DMS 273 (cell line): ENCODE results near the gene TNFRSF4.
"Not testable (repeated sequence)": the region's sequence is repeated elsewhere in the genome, so short reads cannot be mapped to it uniquely, and the experiment has no call there.

Experiments used
- DNase-seq: peaks from one replicate; lab custom pipeline; 2025; ENCODE audit not compliant: unreplicated experiment; lab: John Stamatoyannopoulos, UW

The TNFRSF4 gene

GRCh38 chr1:1204425-1204920, 9.5 kb downstream of the TNFRSF4 start:
- no peak for DNase-seq

DNA sequence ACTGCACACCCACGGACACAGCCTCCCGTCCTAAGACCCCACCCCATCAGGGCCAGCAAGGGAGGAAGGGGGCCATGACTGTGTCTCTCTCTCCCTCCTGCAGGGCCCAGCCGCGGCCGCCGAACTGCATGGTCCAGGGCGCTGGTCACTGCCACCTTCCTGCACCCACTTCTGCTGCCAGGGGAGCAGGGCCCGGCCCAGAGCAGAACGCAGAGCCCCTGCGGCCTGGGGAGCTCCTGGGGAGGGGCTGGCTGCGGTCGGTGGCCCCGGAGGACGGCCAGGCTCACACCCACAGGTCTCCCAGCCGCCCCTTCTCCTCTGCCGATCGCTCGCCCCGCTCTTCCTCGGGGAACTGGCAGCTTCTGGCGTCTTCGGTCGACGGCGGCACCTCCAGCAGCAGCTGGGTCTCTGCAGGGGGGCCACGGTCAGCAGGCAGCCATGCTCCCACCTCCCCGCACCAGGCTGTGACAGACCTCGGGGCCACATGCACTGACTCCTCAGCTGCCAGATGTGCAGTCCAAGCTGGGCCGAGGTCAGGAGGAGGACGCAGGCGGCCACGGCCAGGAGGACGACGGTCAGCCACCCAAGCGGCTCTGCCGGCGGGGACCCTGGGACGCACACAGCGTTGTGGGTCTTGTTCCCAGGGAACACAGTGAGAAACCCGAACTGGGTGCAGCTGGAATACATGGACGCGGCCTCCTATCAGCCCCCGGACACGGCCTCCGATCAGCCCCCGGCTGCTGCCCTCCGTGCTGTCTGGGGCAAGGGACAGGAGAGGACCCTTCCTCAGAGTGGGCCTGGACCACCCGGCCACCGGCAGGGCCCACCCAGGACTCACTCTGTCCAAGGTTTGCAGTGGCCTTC, 10.2 kb downstream of the TNFRSF4 start:
- peak; percentile 76 for DNase-seq

DNA sequence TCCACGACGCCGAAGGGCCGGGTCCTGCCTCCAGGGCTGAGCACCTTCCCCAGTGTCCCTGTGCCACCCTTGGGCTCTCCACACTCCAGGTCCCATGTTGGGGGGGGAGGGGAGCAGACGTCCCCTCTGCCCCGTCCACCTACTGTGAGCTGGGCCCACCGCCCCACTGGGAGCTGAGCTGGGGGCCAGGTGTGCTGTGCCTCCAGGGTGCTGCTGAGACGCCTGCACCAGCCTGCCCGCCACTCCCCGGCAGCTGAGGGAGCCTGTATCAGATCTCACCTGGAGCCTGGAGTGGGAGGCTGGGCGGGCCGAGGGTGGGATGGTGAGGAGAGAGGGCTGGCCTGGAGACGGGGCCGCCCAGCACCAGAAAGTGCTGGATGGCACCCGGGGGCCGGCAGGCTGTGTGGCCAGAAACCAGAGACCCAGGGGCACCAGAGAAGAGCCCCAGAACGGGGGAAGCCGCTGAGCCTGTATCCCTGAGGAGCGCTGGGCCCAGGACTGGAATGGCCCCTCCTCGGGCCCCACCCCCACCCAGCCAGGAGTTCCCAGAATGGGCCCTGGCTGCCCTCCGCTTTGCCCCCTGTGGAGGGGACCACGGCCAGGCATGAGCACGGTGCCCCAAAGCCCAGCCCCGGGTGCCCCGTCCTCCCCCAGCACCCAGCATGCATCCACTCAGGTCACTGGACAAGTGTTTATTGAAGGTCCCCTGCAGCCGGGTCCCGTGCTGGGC, 11.0 kb downstream of the TNFRSF4 start:
- DNase-seq = no peak

- DNase-seq = peak; percentile 65
Measured at GRCh38 chr1:1200876-1201810, 12.8 kb downstream of the TNFRSF4 start.

- no peak for DNase-seq
Measured at GRCh38 chr1:1199961-1200875, 13.7 kb downstream of the TNFRSF4 start.

GRCh38 chr1:1199141-1199960, 14.6 kb downstream of the TNFRSF4 start:
- DNase-seq = no peak

GRCh38 chr1:1198423-1199140, 15.4 kb downstream of the TNFRSF4 start:
- no peak for DNase-seq

GRCh38 chr1:1197551-1198422, 16.2 kb downstream of the TNFRSF4 start:
- no peak for DNase-seq

DNA sequence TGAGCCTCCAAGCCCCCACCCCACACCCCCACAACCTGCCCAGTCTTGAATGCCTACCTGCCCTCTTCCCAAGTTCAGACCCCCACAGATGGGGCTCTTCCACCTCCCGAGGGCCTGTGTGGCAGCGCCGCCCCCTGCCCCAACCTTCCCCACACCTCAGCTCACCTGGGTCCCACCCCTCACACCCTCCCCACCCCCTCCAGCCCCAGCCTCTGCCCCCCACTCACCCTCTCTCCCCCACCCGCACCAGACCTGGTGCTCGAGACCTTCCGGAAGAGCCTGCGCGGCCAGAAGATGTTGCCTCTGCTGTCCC, 16.8 kb downstream of the TNFRSF4 start:
- DNase-seq = no peak

GRCh38 chr1:1196431-1197187, 17.3 kb downstream of the TNFRSF4 start:
- no peak for DNase-seq

GRCh38 chr1:1195726-1196125, 18.2 kb downstream of the TNFRSF4 start:
- DNase-seq = not testable (repeated sequence)

- no peak for DNase-seq
Measured at GRCh38 chr1:1194723-1195122, 19.2 kb downstream of the TNFRSF4 start.

DNA sequence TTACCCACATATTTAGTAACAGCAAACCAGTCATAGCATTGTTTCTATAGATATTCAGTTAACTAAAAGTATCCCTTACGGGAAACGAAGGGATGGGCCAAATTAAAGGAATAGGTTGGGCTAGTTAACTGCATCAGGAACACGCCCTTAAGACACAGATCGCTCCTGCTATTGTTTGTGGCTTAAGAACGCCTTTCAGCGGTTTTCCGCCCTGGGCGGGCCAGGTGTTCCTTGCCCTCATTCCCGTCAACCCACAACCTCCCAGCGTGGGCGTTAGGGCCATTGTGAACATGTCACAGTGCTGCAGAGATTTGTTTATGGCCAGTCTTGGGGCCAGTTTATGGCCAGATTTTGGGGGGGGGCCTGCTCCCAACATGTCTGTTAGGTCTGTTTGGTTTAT, 22.2 kb downstream of the TNFRSF4 start:
- no peak for DNase-seq

DNA sequence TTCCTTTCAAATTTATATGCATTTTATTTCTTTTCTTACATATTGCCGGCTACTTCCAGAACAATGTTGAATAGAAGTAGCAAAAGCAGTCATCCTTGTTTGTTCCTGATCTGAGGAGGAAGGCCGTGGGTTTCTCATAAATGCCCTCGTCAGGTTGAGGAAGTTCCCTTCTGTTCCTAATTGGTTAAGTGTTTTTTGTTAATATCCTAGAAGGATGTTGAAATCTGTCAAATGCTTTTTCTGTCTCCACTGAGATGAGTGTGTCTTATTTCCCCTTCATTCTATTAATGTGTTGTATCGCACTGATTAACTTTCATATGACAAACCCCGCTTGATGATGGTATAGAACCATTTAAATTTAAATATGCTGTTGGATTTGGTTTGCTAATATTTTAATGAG, 24.8 kb downstream of the TNFRSF4 start:
- no peak for DNase-seq

GRCh38 chr1:1187938-1188337, 26.0 kb downstream of the TNFRSF4 start:
- DNase-seq = no peak

GRCh38 chr1:1185101-1185765, 28.7 kb downstream of the TNFRSF4 start:
- no peak for DNase-seq
